ENCODE results near the gene TESMIN. TPM values are rescaled to one million over a fixed set of nuclear protein-coding genes. Genes with fewer than 3 reads are reported as not detected.

Gene TESMIN
- total RNA-seq, 1 experiment from 2014 or later: 8.0 TPM

DNA sequence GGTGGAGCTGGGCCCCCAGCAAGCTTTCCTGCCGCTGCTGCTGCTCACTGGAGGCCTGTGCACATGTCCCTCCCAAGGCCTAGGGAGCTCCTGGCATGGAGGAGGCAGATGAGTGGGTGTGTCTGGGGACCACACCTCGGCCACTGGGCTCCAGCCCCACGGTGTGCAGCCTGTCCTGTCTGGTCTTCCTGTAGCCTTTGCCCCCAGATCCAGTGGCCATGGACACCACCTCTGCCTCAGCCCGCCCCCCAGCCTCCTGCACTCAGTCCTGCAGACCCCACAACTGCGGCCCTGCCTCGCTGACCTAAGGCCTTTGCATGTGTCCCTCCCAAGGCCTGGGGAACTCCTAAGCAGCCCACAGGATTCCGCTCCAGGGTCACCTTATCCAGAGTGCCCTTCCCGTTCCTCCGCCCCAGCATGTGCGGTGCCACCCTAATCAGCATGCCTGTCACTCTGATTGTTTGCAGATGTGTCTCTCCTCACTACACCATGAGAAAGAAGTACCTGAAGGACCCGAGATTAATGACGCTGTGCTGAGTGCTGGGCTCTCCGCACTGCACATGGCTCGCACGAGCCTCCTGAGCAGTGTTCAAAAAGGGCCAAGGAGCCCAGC is 58.3 kb downstream of the TESMIN start:
- ChIA-PET POLR2A (ENCODE audit: low non-redundant PET) (no interaction called here), CTCF (no interaction called here)
- no peak overlapping the region for H3K27ac ChIP-seq (ENCODE audit: low read depth, low read length, poor library complexity, severe bottlenecking)
- H3K36me3 ChIP-seq (ENCODE audit: insufficient read depth, low read length, poor library complexity, severe bottlenecking): no peaks in the 10 kb centered on the region
- no peaks in the 10 kb centered on the region for H3K4me1 ChIP-seq (ENCODE audit: insufficient read depth, low read length, poor library complexity, severe bottlenecking)
- no TSS peak for BruUV-seq (replicated peaks)
- no peak overlapping the region for H3K4me3 ChIP-seq (ENCODE audit: low read depth, low read length, poor library complexity, severe bottlenecking)
- no peak for TF ChIP-seq EZH2 (IDR thresholded peaks at IDR 0.05; ENCODE audit: borderline replicate concordance, low read depth, low read length, poor library complexity, severe bottlenecking)
- TF ChIP-seq, protein P1, sequence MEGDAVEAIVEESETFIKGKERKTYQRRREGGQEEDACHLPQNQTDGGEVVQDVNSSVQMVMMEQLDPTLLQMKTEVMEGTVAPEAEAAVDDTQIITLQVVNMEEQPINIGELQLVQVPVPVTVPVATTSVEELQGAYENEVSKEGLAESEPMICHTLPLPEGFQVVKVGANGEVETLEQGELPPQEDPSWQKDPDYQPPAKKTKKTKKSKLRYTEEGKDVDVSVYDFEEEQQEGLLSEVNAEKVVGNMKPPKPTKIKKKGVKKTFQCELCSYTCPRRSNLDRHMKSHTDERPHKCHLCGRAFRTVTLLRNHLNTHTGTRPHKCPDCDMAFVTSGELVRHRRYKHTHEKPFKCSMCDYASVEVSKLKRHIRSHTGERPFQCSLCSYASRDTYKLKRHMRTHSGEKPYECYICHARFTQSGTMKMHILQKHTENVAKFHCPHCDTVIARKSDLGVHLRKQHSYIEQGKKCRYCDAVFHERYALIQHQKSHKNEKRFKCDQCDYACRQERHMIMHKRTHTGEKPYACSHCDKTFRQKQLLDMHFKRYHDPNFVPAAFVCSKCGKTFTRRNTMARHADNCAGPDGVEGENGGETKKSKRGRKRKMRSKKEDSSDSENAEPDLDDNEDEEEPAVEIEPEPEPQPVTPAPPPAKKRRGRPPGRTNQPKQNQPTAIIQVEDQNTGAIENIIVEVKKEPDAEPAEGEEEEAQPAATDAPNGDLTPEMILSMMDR (conservative IDR thresholded peaks at IDR 0.05; ENCODE audit: low read depth, low read length): no peak
- no peak for DNase-seq (ENCODE audit: low spot score)
- H3K27me3 ChIP-seq (replicated peaks; ENCODE audit: insufficient read depth, low read depth, low read length, poor library complexity): no peaks in the 10 kb centered on the region
- intact Hi-C loops (cut with micrococcal nuclease; ENCODE audit: unreplicated experiment): no loop called here
- H3K9me3 ChIP-seq (ENCODE audit: low read depth, low read length, poor library complexity, severe bottlenecking): no peaks in the 10 kb centered on the region

DNA sequence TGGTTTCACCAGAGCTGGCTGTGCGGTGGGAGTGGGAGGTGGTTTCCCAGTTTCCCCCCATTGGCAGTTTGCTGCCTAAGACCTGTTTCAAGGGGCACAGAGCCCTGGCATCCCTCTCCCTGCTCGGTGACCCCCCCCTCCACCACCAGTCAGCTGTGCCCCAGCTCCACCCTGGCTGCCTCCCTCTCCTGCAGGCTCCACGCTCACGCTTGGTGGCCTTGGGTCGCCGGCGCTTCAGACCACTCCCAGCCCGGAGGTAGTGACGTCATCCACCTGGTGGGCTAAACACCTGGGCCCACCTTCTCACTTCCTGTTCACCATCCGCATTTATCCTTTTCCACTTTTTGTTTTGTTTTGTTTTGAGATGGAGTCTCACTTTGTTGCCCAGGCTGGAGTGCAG is 59.2 kb downstream of the TESMIN start:
- no peak for TF ChIP-seq EZH2 (IDR thresholded peaks at IDR 0.05; ENCODE audit: borderline replicate concordance, low read depth, low read length, poor library complexity, severe bottlenecking)
- TF ChIP-seq, protein P1 (conservative IDR thresholded peaks at IDR 0.05; ENCODE audit: low read depth, low read length): no peak
- ChIA-PET CTCF (no interaction called here), POLR2A (ENCODE audit: low non-redundant PET) (interaction anchor here (0.6 kb wide), 1 partner anchor 57 kb away, joined by 4 read pairs; no protein-coding TSS in a partner anchor)
- H3K4me3 ChIP-seq (ENCODE audit: low read depth, low read length, poor library complexity, severe bottlenecking): no peak overlapping the region
- DNase-seq (ENCODE audit: low spot score): no peak
- no peaks in the 10 kb centered on the region for H3K9me3 ChIP-seq (ENCODE audit: low read depth, low read length, poor library complexity, severe bottlenecking)
- H3K27me3 ChIP-seq (replicated peaks; ENCODE audit: insufficient read depth, low read depth, low read length, poor library complexity): no peaks in the 10 kb centered on the region
- no TSS peak for BruUV-seq (replicated peaks)
- H3K27ac ChIP-seq (ENCODE audit: low read depth, low read length, poor library complexity, severe bottlenecking): no peak overlapping the region
- H3K36me3 ChIP-seq (ENCODE audit: insufficient read depth, low read length, poor library complexity, severe bottlenecking): no peaks in the 10 kb centered on the region
- intact Hi-C loops (cut with micrococcal nuclease; ENCODE audit: unreplicated experiment): no loop called here
- no peaks in the 10 kb centered on the region for H3K4me1 ChIP-seq (ENCODE audit: insufficient read depth, low read length, poor library complexity, severe bottlenecking)

DNA sequence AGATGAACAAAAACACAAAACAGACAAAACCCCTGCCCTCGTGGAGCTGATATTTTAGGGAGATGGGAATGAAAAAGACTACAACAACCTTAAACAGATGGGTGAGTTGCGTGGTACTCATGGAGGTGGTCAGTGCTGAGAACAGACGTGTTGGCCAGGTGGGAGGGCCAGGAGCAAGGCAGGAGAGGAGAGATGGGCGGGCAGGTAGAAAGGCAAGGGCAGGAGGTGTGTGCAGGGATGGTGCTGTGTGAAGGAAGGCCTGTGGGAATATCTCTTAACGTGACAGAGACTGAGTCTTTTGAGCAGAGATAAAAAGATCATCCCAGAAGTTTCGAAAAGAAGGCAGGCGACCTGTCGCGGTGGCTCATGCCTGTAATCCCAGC is 59.9 kb downstream of the TESMIN start:
- Histone ChIP-seq H3K4me1 (ENCODE audit: insufficient read depth, low read length, poor library complexity, severe bottlenecking) (no peaks in the 10 kb centered on the region), H3K27ac (ENCODE audit: low read depth, low read length, poor library complexity, severe bottlenecking) (no peak overlapping the region), H3K9me3 (ENCODE audit: low read depth, low read length, poor library complexity, severe bottlenecking) (no peaks in the 10 kb centered on the region), H3K4me3 (ENCODE audit: low read depth, low read length, poor library complexity, severe bottlenecking) (no peak overlapping the region), H3K36me3 (ENCODE audit: insufficient read depth, low read length, poor library complexity, severe bottlenecking) (no peaks in the 10 kb centered on the region), H3K27me3 (replicated peaks; ENCODE audit: insufficient read depth, low read depth, low read length, poor library complexity) (no peaks in the 10 kb centered on the region)
- TF ChIP-seq, protein P1 (conservative IDR thresholded peaks at IDR 0.05; ENCODE audit: low read depth, low read length): no peak
- no peak for TF ChIP-seq EZH2 (IDR thresholded peaks at IDR 0.05; ENCODE audit: borderline replicate concordance, low read depth, low read length, poor library complexity, severe bottlenecking)
- ChIA-PET POLR2A (ENCODE audit: low non-redundant PET) (no interaction called here), CTCF (no interaction called here)
- intact Hi-C loops (cut with micrococcal nuclease; ENCODE audit: unreplicated experiment): no loop called here
- BruUV-seq (replicated peaks): no TSS peak
- DNase-seq (ENCODE audit: low spot score): no peak
